ENCODE measurements around the gene ITPRIP. TPM values are rescaled to one million over a fixed set of nuclear protein-coding genes. Genes with fewer than 3 reads are reported as not detected.

Gene ITPRIP
- total and polyA plus RNA-seq, 4 donors, result 3.5 to 7.9 (median 6.0) TPM

- Histone ChIP-seq H3K9me3 (ENCODE audit: control insufficient read depth in 4 of 4, low read length in 3 of 4) (no peaks in the 10 kb centered on the region), H3K9ac (ENCODE audit: low read depth in 1 of 2, low read length in 2 of 2) (no peak overlapping the region), H3K36me3 (ENCODE audit: control insufficient read depth in 4 of 4, insufficient read depth in 3 of 4, low read depth in 1 of 4, low read length in 3 of 4) (no peaks in the 10 kb centered on the region), H3K27ac (ENCODE audit: low read depth in 1 of 2, low read length in 2 of 2) (no peak overlapping the region), H3K27me3 (ENCODE audit: control insufficient read depth in 4 of 4, insufficient read depth in 4 of 4, low read length in 3 of 4) (no peaks in the 10 kb centered on the region), H3K4me1 (ENCODE audit: control insufficient read depth in 4 of 4, insufficient read depth in 4 of 4, low read length in 3 of 4) (peaks cover 0 to 5% (median 3%) of the 10 kb centered on the region in 4 donors), H3K4me3 (ENCODE audit: low read depth in 1 of 3, low read length in 3 of 3) (no peak overlapping the region)
- TF ChIP-seq YY1 (IDR thresholded peaks at IDR 0.05) (no peak), MAX (IDR thresholded peaks at IDR 0.05) (no peak), HNF4G (IDR thresholded peaks at IDR 0.05) (no peak), RAD21 (IDR thresholded peaks at IDR 0.05) (no peak), FOXA2 (IDR thresholded peaks at IDR 0.05) (no peak), FOXA1 (IDR thresholded peaks at IDR 0.05) (no peak), NR2F2 (IDR thresholded peaks at IDR 0.05) (no peak), ATF3 (IDR thresholded peaks at IDR 0.05) (no peak), JUND (IDR thresholded peaks at IDR 0.05) (no peak), CTCF (IDR thresholded peaks at IDR 0.05; ENCODE audit: low read depth, low read length, missing input control) (no peak), ZBTB33 (IDR thresholded peaks at IDR 0.05) (no peak), TAF1 (conservative IDR thresholded peaks at IDR 0.05) (no peak), RXRA (IDR thresholded peaks at IDR 0.05) (no peak), SP1 (IDR thresholded peaks at IDR 0.05) (no peak), GABPA (IDR thresholded peaks at IDR 0.05 in 1 of 2, conservative IDR thresholded peaks at IDR 0.05 in 1 of 2) (no peak)
- no peak for DNase-seq (ENCODE audit: low spot score)
- WGBS, result 89% methylated on average over 3 of the region's 3 CpGs
These were observed 58.6 kb downstream of the ITPRIP start for GRCh38 chr10:104279550-104280259.

GRCh38 chr10:104277785-104278184 is 60.5 kb downstream of the ITPRIP start:
- no peaks in the 10 kb centered on the region for H3K36me3 ChIP-seq (ENCODE audit: control insufficient read depth in 4 of 4, insufficient read depth in 3 of 4, low read depth in 1 of 4, low read length in 3 of 4)
- WGBS, result 71% methylated on average over 2 of the region's 2 CpGs
- H3K9me3 ChIP-seq (ENCODE audit: control insufficient read depth in 4 of 4, low read length in 3 of 4), result no peaks in the 10 kb centered on the region
- no peak for DNase-seq (ENCODE audit: low spot score)
- H3K4me1 ChIP-seq (ENCODE audit: control insufficient read depth in 4 of 4, insufficient read depth in 4 of 4, low read length in 3 of 4), result peaks cover 0 to 7% (median 4%) of the 10 kb centered on the region in 4 donors
- no peak overlapping the region for H3K9ac ChIP-seq (ENCODE audit: low read depth in 1 of 2, low read length in 2 of 2)
- no peak overlapping the region for H3K27ac ChIP-seq (ENCODE audit: low read depth in 1 of 2, low read length in 2 of 2)
- H3K27me3 ChIP-seq (ENCODE audit: control insufficient read depth in 4 of 4, insufficient read depth in 4 of 4, low read length in 3 of 4), result no peaks in the 10 kb centered on the region
- H3K4me3 ChIP-seq (ENCODE audit: low read depth in 1 of 3, low read length in 3 of 3), result no peak overlapping the region
- no peak for TF ChIP-seq ZBTB33 (IDR thresholded peaks at IDR 0.05)
- TF ChIP-seq RAD21 (IDR thresholded peaks at IDR 0.05), result no peak
- TF ChIP-seq GABPA (IDR thresholded peaks at IDR 0.05 in 1 of 2, conservative IDR thresholded peaks at IDR 0.05 in 1 of 2), result no peak
- TF ChIP-seq FOXA2 (IDR thresholded peaks at IDR 0.05), result no peak
- TF ChIP-seq CTCF (IDR thresholded peaks at IDR 0.05; ENCODE audit: low read depth, low read length, missing input control), result no peak
- TF ChIP-seq NR2F2 (IDR thresholded peaks at IDR 0.05), result no peak
- no peak for TF ChIP-seq REST (IDR thresholded peaks at IDR 0.05)
- no peak for TF ChIP-seq MAX (IDR thresholded peaks at IDR 0.05)
- no peak for TF ChIP-seq HNF4A (conservative IDR thresholded peaks at IDR 0.05)
- no peak for TF ChIP-seq YY1 (IDR thresholded peaks at IDR 0.05)
- TF ChIP-seq TAF1 (conservative IDR thresholded peaks at IDR 0.05), result no peak
- no peak for TF ChIP-seq FOXA1 (IDR thresholded peaks at IDR 0.05)
- no peak for TF ChIP-seq RXRA (IDR thresholded peaks at IDR 0.05)
- TF ChIP-seq ATF3 (IDR thresholded peaks at IDR 0.05), result no peak
